CD4-positive, alpha-beta T cell (primary cell): ENCODE measurements around the gene SFXN5. TPM values are rescaled to one million over a fixed set of nuclear protein-coding genes. Genes with fewer than 3 reads are reported as not detected.

Source experiments
- ATAC-seq: fragments of 200-7000 bp; cut with Tn5 transposase; one replicate; pipeline ENCODE4 v1.10.0; 2022; ENCODE audit warnings: mild to moderate bottlenecking; ENCODE audit not compliant: poor library complexity
- CTCF ChIA-PET: fragments of 350-600 bp; sonication (Branson Sonifier 250); formaldehyde crosslinking; loops from one replicate; lab custom pipeline; 2021; ENCODE audit warnings: antibody characterized with exemption, inconsistent platforms; lab: Charles Lee
- POLR2A ChIA-PET: fragments of 350-600 bp; sonication (Branson Sonifier 250); formaldehyde crosslinking; loops from one replicate; lab custom pipeline; 2021; ENCODE audit warnings: antibody characterized with exemption, inconsistent platforms; lab: Charles Lee
- DNase-seq, 14 experiments: peaks; one replicate each; pipeline ENCODE4 v3.0.0-alpha.2; 2013 to 2020; ENCODE audit warnings: mixed read lengths in 2 of 14
- H3K27ac ChIP-seq, 2 donors: one replicate each; pipeline versions ENCODE4 v1.5.1 to v1.7.0; 2013; ENCODE audit warnings: low read length in 2 of 2, low read depth in 1 of 2, mild to moderate bottlenecking in 1 of 2
- H3K27me3 ChIP-seq, 2 experiments: 1 replicate in 1 of 2; 2 replicates in 1 of 2; pipeline versions ENCODE4 v1.6.1 to v1.7.0; 2013; ENCODE audit warnings: low read length in 2 of 2, control low read depth in 1 of 2, mild to moderate bottlenecking in 1 of 2, moderate library complexity in 1 of 2; ENCODE audit not compliant: insufficient read depth in 2 of 2, control insufficient read depth in 1 of 2
- H3K36me3 ChIP-seq: one replicate; pipeline ENCODE4 v1.6.1; 2013; ENCODE audit warnings: low read length, control low read depth; ENCODE audit not compliant: insufficient read depth
- H3K4me1 ChIP-seq: one replicate; pipeline ENCODE4 v1.6.1; 2013; ENCODE audit warnings: low read length, control low read depth; ENCODE audit not compliant: insufficient read depth
- H3K4me3 ChIP-seq: one replicate; pipeline ENCODE4 v1.5.1; 2013; ENCODE audit warnings: mild to moderate bottlenecking, low read length, moderate library complexity
- H3K9me3 ChIP-seq, 2 experiments: 1 replicate in 1 of 2; 2 replicates in 1 of 2; pipeline versions ENCODE4 v1.6.1 to v1.7.0; 2013; ENCODE audit warnings: low read length in 2 of 2, mild to moderate bottlenecking in 2 of 2, control low read depth in 1 of 2, moderate library complexity in 1 of 2; ENCODE audit not compliant: control insufficient read depth in 1 of 2, insufficient read depth in 1 of 2
- H3K27ac Mint-ChIP-seq: one replicate; pipeline ENCODE4 v1.8.0; 2020; ENCODE audit warnings: mixed read lengths
- H3K27me3 Mint-ChIP-seq: one replicate; pipeline ENCODE4 v1.8.0; 2021; ENCODE audit warnings: mixed read lengths
- H3K36me3 Mint-ChIP-seq: one replicate; pipeline ENCODE4 v1.8.0; 2021; ENCODE audit warnings: low read depth, mixed read lengths
- H3K4me1 Mint-ChIP-seq: one replicate; pipeline ENCODE4 v1.8.0; 2021; ENCODE audit warnings: low read depth, mixed read lengths
- H3K4me3 Mint-ChIP-seq: one replicate; pipeline ENCODE4 v1.8.0; 2020; ENCODE audit warnings: mild to moderate bottlenecking, mixed read lengths
- H3K9me3 Mint-ChIP-seq: one replicate; pipeline ENCODE4 v1.8.0; 2020; ENCODE audit warnings: mixed read lengths
- intact Hi-C, 2 experiments: fragments of 100-400 bp; cut with DNase I in 1 of 2; cut with micrococcal nuclease in 1 of 2; formaldehyde crosslinking; loops; one replicate each; pipeline versions ENCODE4 v1.15.1 to v1.9.0; 2023 to 2025; cut with DNase I, micrococcal nuclease
- total RNA-seq, 174 experiments: library from RNA in 2 of 174; stranded (reverse) in 2 of 174; gene quantifications; one replicate each; pipeline ENCODE4 v1.2.3 and lab custom pipeline; 2021 to 2026
- TF ChIP-seq, protein P1 (sequence below): fragments of 200-600 bp; IDR thresholded peaks from one replicate; pipeline ENCODE4 v1.8.0; 2022; ENCODE audit warnings: antibody characterized with exemption, mild to moderate bottlenecking

The SFXN5 gene
- total RNA-seq, 2 experiments from 2014 or later: 5.1 to 5.4 TPM

DNA sequence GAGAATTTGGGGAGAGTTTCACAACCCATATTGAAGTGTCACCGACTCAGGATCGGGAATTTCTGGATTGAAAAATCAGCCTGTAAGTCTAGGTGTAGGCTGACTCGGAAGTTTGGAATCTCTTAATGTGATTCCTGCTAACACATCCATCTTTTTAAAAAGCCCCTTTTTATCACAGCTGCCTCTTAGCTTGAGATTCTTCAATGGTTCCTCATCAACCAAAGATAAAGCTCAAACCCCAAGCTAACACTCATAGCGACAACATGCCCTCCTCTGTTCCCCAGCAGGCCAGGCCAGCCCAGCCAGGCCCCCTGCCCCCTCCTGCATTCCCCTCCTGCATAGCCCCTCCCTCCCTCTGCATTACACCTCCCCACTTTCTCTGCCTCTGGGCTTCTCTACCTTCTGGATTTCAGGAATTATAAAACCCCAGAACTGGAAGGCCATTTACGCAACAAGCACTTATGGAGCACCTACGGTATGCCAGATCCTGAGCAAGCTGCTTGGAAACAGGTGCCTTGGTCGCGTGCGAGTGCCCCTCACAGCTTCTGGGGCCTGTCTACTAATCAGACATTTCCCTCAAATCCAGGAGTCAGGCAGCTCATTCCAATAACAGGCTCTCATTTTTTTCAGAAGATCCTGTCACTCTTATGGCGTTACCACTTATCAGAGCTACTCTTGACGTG lies 90.8 kb downstream of the SFXN5 start:
- ATAC-seq: no peak
- ChIA-PET POLR2A (no interaction called here), CTCF (no interaction called here)
- H3K4me3 ChIP-seq: no peak overlapping the region
- Mint-ChIP-seq H3K27ac (no peak overlapping the region), H3K36me3 (no peaks in the 10 kb centered on the region), H3K27me3 (no peaks in the 10 kb centered on the region), H3K4me1 (no peaks in the 10 kb centered on the region), H3K4me3 (no peak overlapping the region), H3K9me3 (no peaks in the 10 kb centered on the region)
- no peaks in the 10 kb centered on the region for H3K4me1 ChIP-seq
- TF ChIP-seq, protein P1, sequence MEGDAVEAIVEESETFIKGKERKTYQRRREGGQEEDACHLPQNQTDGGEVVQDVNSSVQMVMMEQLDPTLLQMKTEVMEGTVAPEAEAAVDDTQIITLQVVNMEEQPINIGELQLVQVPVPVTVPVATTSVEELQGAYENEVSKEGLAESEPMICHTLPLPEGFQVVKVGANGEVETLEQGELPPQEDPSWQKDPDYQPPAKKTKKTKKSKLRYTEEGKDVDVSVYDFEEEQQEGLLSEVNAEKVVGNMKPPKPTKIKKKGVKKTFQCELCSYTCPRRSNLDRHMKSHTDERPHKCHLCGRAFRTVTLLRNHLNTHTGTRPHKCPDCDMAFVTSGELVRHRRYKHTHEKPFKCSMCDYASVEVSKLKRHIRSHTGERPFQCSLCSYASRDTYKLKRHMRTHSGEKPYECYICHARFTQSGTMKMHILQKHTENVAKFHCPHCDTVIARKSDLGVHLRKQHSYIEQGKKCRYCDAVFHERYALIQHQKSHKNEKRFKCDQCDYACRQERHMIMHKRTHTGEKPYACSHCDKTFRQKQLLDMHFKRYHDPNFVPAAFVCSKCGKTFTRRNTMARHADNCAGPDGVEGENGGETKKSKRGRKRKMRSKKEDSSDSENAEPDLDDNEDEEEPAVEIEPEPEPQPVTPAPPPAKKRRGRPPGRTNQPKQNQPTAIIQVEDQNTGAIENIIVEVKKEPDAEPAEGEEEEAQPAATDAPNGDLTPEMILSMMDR: no peak
- no peaks in the 10 kb centered on the region for H3K27me3 ChIP-seq
- no peaks in the 10 kb centered on the region for H3K36me3 ChIP-seq
- no peak for DNase-seq
- H3K9me3 ChIP-seq: no peaks in the 10 kb centered on the region
- intact Hi-C loops: no loop called here
- no peak overlapping the region for H3K27ac ChIP-seq

DNA sequence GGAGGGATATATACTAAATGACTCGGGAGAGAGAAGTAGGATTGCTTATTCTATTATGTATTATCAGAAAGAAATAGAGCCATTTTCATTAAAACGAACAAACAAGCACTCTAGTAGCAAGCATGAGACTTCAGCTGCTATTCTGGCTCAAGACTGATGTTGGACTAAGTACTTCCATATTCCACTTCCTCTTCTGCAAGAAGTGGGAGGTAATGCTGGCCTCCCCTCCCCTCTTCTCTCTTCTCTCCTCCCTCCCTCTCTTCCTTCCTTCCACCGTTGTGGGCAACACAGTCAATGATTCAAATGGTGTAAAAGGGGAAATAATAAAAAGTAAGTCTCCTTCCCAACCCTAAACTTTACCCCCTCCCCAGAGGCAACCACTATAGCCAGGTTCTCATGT lies 91.6 kb downstream of the SFXN5 start:
- ChIA-PET POLR2A (no interaction called here), CTCF (no interaction called here)
- no peak overlapping the region for H3K4me3 ChIP-seq
- H3K4me1 ChIP-seq: no peaks in the 10 kb centered on the region
- ATAC-seq: no peak
- H3K36me3 ChIP-seq: no peaks in the 10 kb centered on the region
- no peak overlapping the region for H3K27ac Mint-ChIP-seq
- TF ChIP-seq, protein P1: no peak
- H3K27me3 ChIP-seq: no peaks in the 10 kb centered on the region
- intact Hi-C loops: loop anchor here in 1 of 2 experiments (5.0 kb wide), 1 partner anchor 88 kb away; no protein-coding TSS in a partner anchor
- H3K4me1 Mint-ChIP-seq: no peaks in the 10 kb centered on the region
- no peaks in the 10 kb centered on the region for H3K27me3 Mint-ChIP-seq
- no peaks in the 10 kb centered on the region for H3K9me3 ChIP-seq
- no peak overlapping the region for H3K4me3 Mint-ChIP-seq
- no peak overlapping the region for H3K27ac ChIP-seq
- DNase-seq: no peak
- no peaks in the 10 kb centered on the region for H3K9me3 Mint-ChIP-seq
- no peaks in the 10 kb centered on the region for H3K36me3 Mint-ChIP-seq

DNA sequence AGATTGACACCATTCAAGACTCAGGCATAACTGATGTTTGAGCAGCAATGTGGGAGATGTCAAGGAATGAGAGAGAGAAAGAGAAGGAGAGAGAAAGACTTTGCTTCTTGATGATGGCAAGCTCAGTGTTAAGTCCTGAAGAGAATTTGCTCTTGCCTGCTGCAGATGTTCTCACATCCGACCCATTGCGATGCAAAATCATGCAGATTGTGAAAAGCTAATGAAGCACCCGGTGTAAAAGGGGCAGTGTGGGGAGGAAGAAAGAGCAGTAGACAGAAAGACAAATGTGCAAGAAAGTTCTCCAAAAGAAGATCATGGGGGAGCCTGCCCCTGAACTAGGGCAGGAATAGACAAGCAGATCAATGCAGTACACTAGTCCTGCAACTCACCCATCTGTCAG lies 96.5 kb downstream of the SFXN5 start:
- CTCF ChIA-PET: no interaction called here
- H3K4me1 ChIP-seq: no peaks in the 10 kb centered on the region
- no peaks in the 10 kb centered on the region for H3K9me3 Mint-ChIP-seq
- no peak for DNase-seq
- no peaks in the 10 kb centered on the region for H3K4me1 Mint-ChIP-seq
- no peak overlapping the region for H3K27ac Mint-ChIP-seq
- POLR2A ChIA-PET: interaction anchor here (0.5 kb wide), 1 partner anchor 202 kb away, joined by 3 read pairs; no protein-coding TSS in a partner anchor
- H3K36me3 ChIP-seq: no peaks in the 10 kb centered on the region
- H3K36me3 Mint-ChIP-seq: no peaks in the 10 kb centered on the region
- H3K27me3 Mint-ChIP-seq: no peaks in the 10 kb centered on the region
- H3K27me3 ChIP-seq: no peaks in the 10 kb centered on the region
- no peak overlapping the region for H3K4me3 Mint-ChIP-seq
- H3K9me3 ChIP-seq: no peaks in the 10 kb centered on the region
- no peak for ATAC-seq
- H3K4me3 ChIP-seq: no peak overlapping the region
- H3K27ac ChIP-seq: no peak overlapping the region
- intact Hi-C loops: loop anchor here in 1 of 2 experiments (5.0 kb wide), 1 partner anchor 83 kb away; no protein-coding TSS in a partner anchor
- TF ChIP-seq, protein P1: no peak
